HG02870 (cell line): Measurements from ENCODE around the gene GUCA2B.

Source experiments
- ATAC-seq: cut with Tn5 transposase; IDR thresholded peaks from one replicate; pipeline ENCODE4 v1.9.1; 2021; ENCODE audit warnings: mild to moderate bottlenecking, moderate library complexity; ENCODE audit not compliant: unreplicated experiment

GUCA2B gene

GRCh38 chr1:42152907-42153600 is at the start of gene GUCA2B:
TSS of gene GUCA2B (plus strand) at chr1:42153410. CDS start at chr1:42153451, 41 bp downstream.
- ATAC-seq, result no peak

- no peak for ATAC-seq
Measured at GRCh38 chr1:42105025-42105424, 48.2 kb upstream of the GUCA2B start.

GRCh38 chr1:42108309-42108708 is 44.9 kb upstream of the GUCA2B start:
- ATAC-seq, result no peak

- ATAC-seq, result no peak
Measured at GRCh38 chr1:42109600-42109999, 43.6 kb upstream of the GUCA2B start.

GRCh38 chr1:42114229-42114628 is 39.0 kb upstream of the GUCA2B start:
- ATAC-seq, result no peak

GRCh38 chr1:42117214-42117613 is 36.0 kb upstream of the GUCA2B start:
- ATAC-seq, result no peak

- ATAC-seq, result no peak
Measured at GRCh38 chr1:42118125-42118524, 35.1 kb upstream of the GUCA2B start.

- no peak for ATAC-seq
Measured at GRCh38 chr1:42122408-42122807, 30.8 kb upstream of the GUCA2B start.

- ATAC-seq, result no peak
Measured at GRCh38 chr1:42125552-42125951, 27.7 kb upstream of the GUCA2B start.

- ATAC-seq, result no peak
Measured at GRCh38 chr1:42127767-42128166, 25.4 kb upstream of the GUCA2B start.

- no peak for ATAC-seq
Measured at GRCh38 chr1:42128499-42128898, 24.7 kb upstream of the GUCA2B start.

- ATAC-seq, result no peak
Measured at GRCh38 chr1:42128964-42129363, 24.2 kb upstream of the GUCA2B start.

GRCh38 chr1:42130061-42130660 is 23.0 kb upstream of the GUCA2B start:
- no peak for ATAC-seq

GRCh38 chr1:42133390-42133789 is 19.8 kb upstream of the GUCA2B start:
- no peak for ATAC-seq

- ATAC-seq, result no peak
Measured at GRCh38 chr1:42133809-42134526, 19.2 kb upstream of the GUCA2B start.

GRCh38 chr1:42135426-42135825 is 17.8 kb upstream of the GUCA2B start:
- ATAC-seq, result no peak

GRCh38 chr1:42136466-42136865 is 16.7 kb upstream of the GUCA2B start:
- ATAC-seq, result no peak

GRCh38 chr1:42137766-42138165 is 15.4 kb upstream of the GUCA2B start:
- ATAC-seq, result no peak

- ATAC-seq, result no peak
Measured at GRCh38 chr1:42138586-42138985, 14.6 kb upstream of the GUCA2B start.

GRCh38 chr1:42139444-42139843 is 13.8 kb upstream of the GUCA2B start:
- no peak for ATAC-seq

GRCh38 chr1:42140191-42140590 is 13.0 kb upstream of the GUCA2B start:
- no peak for ATAC-seq

- ATAC-seq, result no peak
Measured at GRCh38 chr1:42141978-42142377, 11.2 kb upstream of the GUCA2B start.
